ENCODE measurements around the gene DNAJB1. TPM values are rescaled to one million over a fixed set of nuclear protein-coding genes. Genes with fewer than 3 reads are reported as not detected.

The DNAJB1 gene
- total RNA-seq, 1 experiment from 2014 or later: 166 TPM

- Histone ChIP-seq H3K27me3 (no peaks in the 10 kb centered on the region), H3K27ac (no peak overlapping the region), H3K36me3 (peaks cover 20% of the 10 kb centered on the region), H3K4me3 (no peak overlapping the region), H3K9me3 (replicated peaks) (no peaks in the 10 kb centered on the region), H3K4me1 (peaks cover 9% of the 10 kb centered on the region)
- DNase-seq: peak; percentile 40 to 55
These were observed 38.8 kb downstream of the DNAJB1 start for GRCh38 chr19:14479309-14479974.

DNA sequence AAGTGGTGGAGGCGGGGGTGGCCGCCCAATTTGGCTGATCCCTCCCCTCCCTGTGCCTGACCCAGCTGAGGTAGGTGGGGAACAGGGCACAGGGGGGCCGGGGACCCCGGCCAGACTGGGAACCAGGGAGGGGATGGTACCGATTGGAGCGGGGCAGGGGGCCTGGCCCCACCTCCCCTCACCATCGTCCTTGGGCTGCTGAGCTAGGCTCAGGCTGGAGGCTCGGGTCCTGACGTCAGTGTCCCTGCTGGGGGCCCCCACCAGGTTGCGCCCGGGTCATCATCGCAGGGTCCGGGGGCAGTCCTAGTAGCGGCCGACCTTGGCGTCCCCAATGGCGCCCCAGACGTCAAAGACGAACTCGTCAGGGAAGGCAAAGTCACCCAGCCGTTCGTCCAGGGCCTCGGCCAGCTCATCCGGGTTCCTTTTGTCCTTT, 40.1 kb downstream of the DNAJB1 start:
- DNase-seq: no peak
- no peaks in the 10 kb centered on the region for H3K27me3 ChIP-seq
- no peak overlapping the region for H3K4me3 ChIP-seq
- no peak overlapping the region for H3K27ac ChIP-seq
- peaks cover 9% of the 10 kb centered on the region for H3K4me1 ChIP-seq
- no peaks in the 10 kb centered on the region for H3K9me3 ChIP-seq (replicated peaks)
- peaks cover 20% of the 10 kb centered on the region for H3K36me3 ChIP-seq

DNA sequence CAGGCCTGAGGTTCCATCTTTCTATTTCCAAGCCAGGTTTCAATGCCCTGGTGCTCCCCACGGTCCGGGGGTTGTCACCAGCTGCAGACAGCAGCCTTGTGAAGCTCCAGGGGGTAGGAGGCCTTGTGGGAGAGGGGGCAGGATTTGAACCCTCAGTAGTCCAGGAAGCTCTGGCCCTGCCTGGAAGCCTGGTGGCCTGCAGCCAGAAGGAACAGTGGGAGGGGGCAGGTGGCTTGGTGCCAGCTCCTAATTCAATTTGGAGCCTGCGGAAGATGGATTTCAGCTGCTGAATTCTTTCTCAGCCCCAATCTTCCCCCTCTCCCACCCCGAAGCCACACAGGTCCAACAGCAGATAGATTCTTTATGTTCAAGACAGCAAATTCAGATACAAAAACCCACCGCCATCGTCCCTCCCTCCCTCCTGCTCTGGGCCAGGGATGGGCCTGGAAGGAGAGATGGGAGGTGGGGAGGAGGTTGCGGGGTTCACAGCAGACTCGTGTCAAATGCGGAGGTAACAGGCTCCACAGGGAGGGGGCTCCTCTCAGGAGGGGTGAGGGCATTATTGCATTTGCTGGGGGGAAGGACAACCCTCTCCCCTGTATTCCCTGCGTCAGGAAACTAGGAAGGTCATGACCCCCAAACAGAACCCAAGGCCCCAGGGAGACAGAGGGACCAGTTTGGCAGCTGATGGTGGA, 40.6 kb downstream of the DNAJB1 start:
- H3K4me1 ChIP-seq: peaks cover 9% of the 10 kb centered on the region
- H3K27me3 ChIP-seq: no peaks in the 10 kb centered on the region
- DNase-seq: no peak
- H3K27ac ChIP-seq: no peak overlapping the region
- H3K4me3 ChIP-seq: no peak overlapping the region
- no peaks in the 10 kb centered on the region for H3K9me3 ChIP-seq (replicated peaks)
- peaks cover 20% of the 10 kb centered on the region for H3K36me3 ChIP-seq

DNA sequence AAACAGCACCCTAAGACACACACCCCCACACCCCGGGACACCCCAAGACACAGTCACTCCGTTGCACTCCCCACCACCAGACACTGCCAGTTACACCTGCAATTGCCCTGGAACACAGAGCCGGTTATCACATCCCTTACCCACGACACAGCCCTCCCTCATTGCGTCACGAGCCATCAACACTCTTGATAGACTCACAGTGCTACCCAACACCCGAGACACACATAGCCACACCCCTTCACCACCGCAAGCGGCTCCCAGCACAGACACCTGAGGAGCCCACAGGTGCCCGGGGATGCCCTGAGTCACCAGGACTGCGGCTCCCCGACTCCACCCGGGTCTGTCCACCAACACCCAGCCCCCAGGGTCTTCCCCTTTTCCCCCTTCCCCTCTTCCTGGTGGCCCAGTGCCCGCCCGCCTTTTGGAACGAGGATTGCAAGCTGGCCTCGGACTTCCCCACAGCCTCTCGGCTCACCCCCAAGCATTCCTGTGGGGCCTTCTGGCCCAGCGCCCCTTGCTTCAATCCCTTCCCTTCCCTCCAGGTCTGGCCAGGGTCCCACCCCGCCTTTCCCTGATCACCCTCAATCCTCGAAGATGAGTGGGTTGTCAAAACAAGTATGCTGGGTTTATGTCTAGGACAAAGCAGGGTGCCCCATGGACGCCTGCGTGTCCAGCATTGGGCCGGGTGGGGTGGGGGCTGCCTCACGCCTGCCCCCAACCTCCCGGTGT, 41.4 kb downstream of the DNAJB1 start:
- Histone ChIP-seq H3K4me3 (no peak overlapping the region), H3K36me3 (peaks cover 21% of the 10 kb centered on the region), H3K27ac (no peak overlapping the region), H3K9me3 (replicated peaks) (no peaks in the 10 kb centered on the region), H3K27me3 (no peaks in the 10 kb centered on the region), H3K4me1 (peaks cover 9% of the 10 kb centered on the region)
- no peak for DNase-seq

DNA sequence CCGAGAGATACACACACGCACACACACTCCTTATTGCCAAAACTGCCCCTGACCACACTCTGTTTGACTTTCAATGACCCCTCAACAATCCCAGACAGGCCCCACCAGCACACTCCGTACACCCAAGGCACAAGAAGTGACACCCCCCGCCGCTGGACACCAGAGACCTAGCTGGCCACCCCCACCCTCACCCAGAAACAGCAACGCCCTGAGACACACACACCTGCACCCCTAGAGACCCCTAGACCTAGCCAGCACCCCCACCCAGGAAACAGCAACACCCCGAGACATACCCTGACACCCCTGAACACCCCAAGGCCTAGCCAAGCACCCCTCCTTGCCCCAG, 41.9 kb downstream of the DNAJB1 start:
- Histone ChIP-seq H3K27ac (no peak overlapping the region), H3K4me3 (no peak overlapping the region), H3K27me3 (no peaks in the 10 kb centered on the region), H3K4me1 (peaks cover 9% of the 10 kb centered on the region), H3K9me3 (replicated peaks) (no peaks in the 10 kb centered on the region), H3K36me3 (peaks cover 21% of the 10 kb centered on the region)
- DNase-seq: no peak

GRCh38 chr19:14475251-14476073, 42.7 kb downstream of the DNAJB1 start, which contains the start of gene PTGER1:
PTGER1 (minus strand) TSS chr19:14475354; CDS start chr19:14474320, 1,034 bp downstream.
- H3K27ac ChIP-seq: peak within 1 kb of the TSS; percentile 45
- H3K4me3 ChIP-seq: peak within 1 kb of the TSS; percentile 55
- peaks cover 9% of the 10 kb centered on the region for H3K4me1 ChIP-seq

GRCh38 chr19:14474827-14475226, 43.4 kb downstream of the DNAJB1 start:
- H3K36me3 ChIP-seq: peaks cover 15% of the 10 kb centered on the region
- peak overlapping the region; percentile 45; the same call in 1 of the 2 replicates for H3K27ac ChIP-seq
- no peaks in the 10 kb centered on the region for H3K9me3 ChIP-seq (replicated peaks)
- no peaks in the 10 kb centered on the region for H3K27me3 ChIP-seq
- peaks cover 7% of the 10 kb centered on the region for H3K4me1 ChIP-seq
- peak in 1 of 2 experiments; percentile 53 for DNase-seq
- H3K4me3 ChIP-seq: peak overlapping the region; percentile 55

More at GRCh38 chr19:14475251-14476073, 42.7 kb downstream of the DNAJB1 start, which contains the start of gene PTGER1:
- no peaks in the 10 kb centered on the region for H3K9me3 ChIP-seq (replicated peaks)
- no peaks in the 10 kb centered on the region for H3K27me3 ChIP-seq
- peak; percentile 66 to 76 for DNase-seq
- peaks cover 18% of the 10 kb centered on the region for H3K36me3 ChIP-seq

- 0 out of 2 replicates have a peak, but pooled peaks cover 3% of the 10 kb centered on the region for H3K4me1 ChIP-seq
- no peak for DNase-seq
- H3K9me3 ChIP-seq (replicated peaks): no peaks in the 10 kb centered on the region
- no peak overlapping the region for H3K27ac ChIP-seq
- no peaks in the 10 kb centered on the region for H3K27me3 ChIP-seq
- H3K36me3 ChIP-seq: peaks cover 15% of the 10 kb centered on the region
- no peak overlapping the region for H3K4me3 ChIP-seq
These were observed 44.1 kb downstream of the DNAJB1 start for GRCh38 chr19:14473978-14474578.

DNA sequence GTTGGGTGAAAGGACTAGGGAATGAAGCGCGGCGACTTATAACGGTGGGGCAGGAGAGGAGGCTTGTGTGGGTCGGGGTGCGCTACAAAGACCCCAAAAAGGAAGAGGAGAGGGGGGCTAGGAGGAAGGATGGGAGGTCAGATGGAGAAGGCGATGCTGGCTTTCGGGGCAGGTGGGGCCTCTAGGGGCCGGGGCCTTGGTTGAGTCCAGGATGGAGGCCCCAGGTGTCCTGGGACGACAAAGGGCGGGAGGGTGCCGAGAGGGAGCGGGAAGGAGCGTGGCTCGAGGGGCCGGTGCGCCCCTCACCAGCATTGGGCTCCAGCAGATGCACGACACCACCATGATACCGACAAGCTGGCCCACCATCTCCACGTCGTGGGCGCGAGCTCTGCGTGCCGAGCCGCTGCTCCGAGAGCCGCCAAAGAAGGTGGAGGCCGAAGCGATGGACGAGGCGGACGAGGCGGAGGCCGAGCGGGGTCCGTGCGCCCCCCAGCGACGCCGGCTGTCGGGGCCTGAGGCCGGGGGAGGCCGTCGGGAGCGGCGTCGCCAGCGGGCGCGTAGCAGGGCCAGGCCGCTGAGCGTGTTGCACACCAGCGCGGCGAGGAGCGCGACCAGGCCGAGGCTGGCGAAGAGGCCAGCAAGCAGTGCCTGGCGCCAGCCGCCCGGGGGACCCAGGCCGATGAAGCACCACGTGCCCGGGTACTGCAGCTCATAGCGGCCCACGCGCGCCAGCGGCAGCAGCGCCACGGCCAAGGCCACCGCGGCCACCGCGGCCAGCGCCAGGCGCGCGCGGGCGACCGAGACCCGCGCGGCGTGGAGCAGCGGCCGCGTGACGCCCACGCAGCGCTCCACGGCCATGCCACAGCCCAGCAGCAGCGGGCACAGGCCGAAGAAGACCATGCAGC, 44.9 kb downstream of the DNAJB1 start:
- Histone ChIP-seq H3K27me3 (no peaks in the 10 kb centered on the region), H3K4me1 (0 out of 2 replicates have a peak, but pooled peaks cover 3% of the 10 kb centered on the region), H3K9me3 (replicated peaks) (no peaks in the 10 kb centered on the region), H3K27ac (no peak overlapping the region), H3K36me3 (peaks cover 10% of the 10 kb centered on the region), H3K4me3 (no peak overlapping the region)
- no peak for DNase-seq

DNA sequence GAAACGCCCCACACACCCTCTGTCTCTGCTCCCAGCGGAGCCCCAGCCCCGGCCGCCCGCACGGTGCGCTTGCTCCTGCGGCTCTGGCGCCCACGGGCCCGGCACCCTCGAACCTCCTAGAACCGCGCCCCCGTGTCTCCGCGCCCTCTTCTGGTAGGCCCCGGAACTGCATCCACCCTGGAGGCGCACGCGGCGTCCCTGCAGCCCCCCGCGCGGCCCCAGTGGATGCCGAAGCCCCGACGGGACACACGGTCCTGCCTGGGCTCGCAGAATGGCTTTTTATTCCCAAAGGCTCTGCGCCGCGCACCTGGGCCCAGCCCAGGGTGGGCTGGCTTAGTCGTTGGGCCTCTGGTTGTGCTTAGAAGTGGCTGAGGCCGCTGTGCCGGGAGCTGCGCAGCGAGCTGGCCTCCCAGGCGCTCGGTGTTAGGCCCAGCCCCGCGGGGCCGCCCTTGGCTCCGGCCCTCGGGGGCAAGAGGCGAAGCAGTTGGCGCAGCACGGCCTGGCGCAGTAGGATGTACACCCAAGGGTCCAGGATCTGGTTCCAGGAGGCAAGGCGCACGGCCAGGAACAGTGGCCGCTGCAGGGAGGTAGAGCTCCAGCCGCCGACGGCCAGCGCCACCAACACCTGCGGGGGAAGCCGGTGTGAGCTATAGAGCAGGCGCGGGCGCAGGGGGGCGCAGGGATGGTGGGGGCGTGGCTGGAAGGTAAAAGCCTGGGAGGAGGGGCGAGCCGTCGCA, 45.8 kb downstream of the DNAJB1 start:
- no peaks in the 10 kb centered on the region for H3K27me3 ChIP-seq
- no peaks in the 10 kb centered on the region for H3K9me3 ChIP-seq (replicated peaks)
- DNase-seq: no peak
- H3K27ac ChIP-seq: no peak overlapping the region
- H3K36me3 ChIP-seq: peaks cover 7% of the 10 kb centered on the region
- H3K4me1 ChIP-seq: 0 out of 2 replicates have a peak, but pooled peaks cover 3% of the 10 kb centered on the region
- H3K4me3 ChIP-seq: no peak overlapping the region

GRCh38 chr19:14471436-14472187, 46.6 kb downstream of the DNAJB1 start:
- H3K4me3 ChIP-seq: no peak overlapping the region
- H3K27ac ChIP-seq: no peak overlapping the region
- no peak for DNase-seq
- 0 out of 2 replicates have a peak, but pooled peaks cover 3% of the 10 kb centered on the region for H3K4me1 ChIP-seq
- peaks cover 7% of the 10 kb centered on the region for H3K36me3 ChIP-seq
- no peaks in the 10 kb centered on the region for H3K27me3 ChIP-seq
- no peaks in the 10 kb centered on the region for H3K9me3 ChIP-seq (replicated peaks)

All from SJCRH30 (cell line).